GM18867 (cell line): ENCODE results near the gene RPS6KA2.
A peak's percentile ranks its signal among the peaks of the same experiment; 100 is the strongest.
"Not testable (repeated sequence)": the region's sequence is repeated elsewhere in the genome, so short reads cannot be mapped to it uniquely, and the experiment has no call there.

Experiments
- ATAC-seq: cut with Tn5 transposase; IDR thresholded peaks from one replicate; pipeline ENCODE4 v1.9.1; 2021; ENCODE audit warnings: mild to moderate bottlenecking, moderate library complexity; ENCODE audit not compliant: unreplicated experiment

The RPS6KA2 gene

GRCh38 chr6:166558156-166559005, 68.7 kb downstream of the RPS6KA2 start:
- no peak for ATAC-seq

DNA sequence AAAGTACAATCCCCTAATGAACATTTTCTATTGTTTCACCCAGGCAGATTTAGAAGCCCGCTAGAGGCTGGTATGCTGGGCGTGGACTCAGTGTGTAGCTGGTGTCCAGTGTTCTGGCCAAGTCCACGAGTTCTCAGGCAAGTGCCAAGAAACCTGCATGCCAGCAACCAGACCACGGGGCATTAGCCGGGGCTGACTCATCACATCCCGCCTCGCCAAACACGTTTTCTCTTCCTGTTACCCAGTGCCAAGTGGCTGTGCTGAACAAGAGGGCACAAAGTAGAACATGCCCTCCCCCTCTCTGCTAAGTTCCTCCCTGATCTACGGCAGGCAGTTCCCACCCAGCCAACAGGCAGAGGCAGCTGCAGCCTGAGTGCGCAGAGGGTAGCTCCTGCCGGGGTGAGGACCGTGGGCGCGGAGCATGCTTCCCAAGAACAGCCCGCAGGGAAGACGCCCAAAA, 70.2 kb downstream of the RPS6KA2 start:
- ATAC-seq = no peak

GRCh38 chr6:166556336-166556735, 70.7 kb downstream of the RPS6KA2 start:
- no peak for ATAC-seq

GRCh38 chr6:166555086-166555485, 72.0 kb downstream of the RPS6KA2 start:
- ATAC-seq = no peak

GRCh38 chr6:166554316-166554715, 72.7 kb downstream of the RPS6KA2 start:
- no peak for ATAC-seq

GRCh38 chr6:166553563-166554271, 73.3 kb downstream of the RPS6KA2 start:
- no peak for ATAC-seq

- ATAC-seq = no peak
Observed at GRCh38 chr6:166552600-166552999, 74.5 kb downstream of the RPS6KA2 start.

- ATAC-seq = no peak
Observed at GRCh38 chr6:166551754-166552495, 75.1 kb downstream of the RPS6KA2 start.

DNA sequence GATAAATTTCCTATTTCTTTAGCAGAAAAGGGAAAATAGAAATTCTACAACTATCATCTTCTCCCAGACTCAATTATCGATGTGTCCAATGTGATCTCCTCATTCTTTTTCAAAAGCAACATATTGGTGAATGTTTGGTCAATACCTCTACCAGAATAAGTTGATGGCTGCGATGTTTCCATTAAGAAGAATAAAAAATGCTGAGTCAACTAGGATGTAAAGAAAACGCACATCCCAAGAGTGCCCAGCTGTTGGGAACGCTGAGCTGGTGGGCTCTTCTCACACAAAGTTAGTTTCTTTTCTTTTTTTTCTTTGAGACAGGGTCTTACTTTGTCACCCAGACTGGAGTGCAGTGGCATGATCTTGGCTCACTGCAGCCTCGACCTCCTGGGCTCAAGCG, 80.4 kb downstream of the RPS6KA2 start:
- ATAC-seq = no peak

GRCh38 chr6:166545156-166546034, 81.7 kb downstream of the RPS6KA2 start:
- no peak for ATAC-seq

DNA sequence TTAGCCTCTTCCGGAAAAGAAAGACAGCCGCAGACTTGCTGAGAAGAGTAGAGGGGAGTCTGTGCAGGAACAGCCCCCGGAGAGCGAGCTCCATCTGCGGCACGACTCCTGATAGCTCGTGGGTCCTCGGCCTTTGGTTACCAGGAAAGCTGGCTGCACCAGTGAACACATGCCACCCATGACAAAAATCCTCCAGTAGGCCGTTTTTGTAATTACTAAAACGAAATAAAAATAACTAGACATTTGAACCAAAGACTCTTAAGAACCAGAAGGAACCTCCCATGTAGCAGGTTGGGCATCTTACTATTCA, 82.8 kb downstream of the RPS6KA2 start:
- no peak for ATAC-seq

DNA sequence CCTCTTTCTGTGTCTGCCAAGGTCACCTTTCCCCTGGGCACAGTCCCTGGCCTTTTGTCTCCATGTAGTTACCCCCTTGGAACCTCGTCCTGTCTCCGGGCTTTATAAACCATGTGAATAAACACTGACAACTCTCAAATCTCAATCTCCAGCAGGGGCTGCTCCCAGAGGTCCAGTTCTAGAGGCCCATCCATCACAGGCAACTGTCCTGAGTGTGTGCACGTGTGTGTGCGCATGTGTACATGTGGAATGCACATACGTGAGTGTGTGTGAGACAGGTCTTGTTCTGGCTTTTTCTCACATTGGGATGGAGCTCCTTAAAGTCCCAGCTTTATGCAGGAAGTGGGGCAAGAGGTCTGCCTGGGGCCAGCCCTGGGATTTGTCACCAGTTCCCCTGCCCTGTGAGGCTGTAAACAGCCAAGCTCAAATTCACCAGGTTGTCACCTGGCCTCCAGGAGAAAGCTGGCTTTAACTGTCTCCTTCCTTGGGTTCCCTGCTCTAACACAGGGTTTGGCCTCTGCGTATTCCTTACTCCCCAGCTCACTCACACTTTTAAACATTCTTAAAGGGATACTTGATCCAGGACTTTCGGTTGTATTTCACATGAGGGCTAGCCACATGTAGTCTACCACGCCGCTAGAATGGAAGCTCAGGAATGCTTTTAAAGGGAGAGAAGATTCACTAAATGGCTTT, 83.3 kb downstream of the RPS6KA2 start:
- ATAC-seq = no peak

GRCh38 chr6:166542580-166542912, 84.5 kb downstream of the RPS6KA2 start:
- ATAC-seq = no peak

GRCh38 chr6:166541876-166542579, 85.0 kb downstream of the RPS6KA2 start:
- peak; percentile 42 for ATAC-seq

- peak; percentile 32 for ATAC-seq
Observed at GRCh38 chr6:166541366-166541765, 85.7 kb downstream of the RPS6KA2 start.

GRCh38 chr6:166540631-166541331, 86.3 kb downstream of the RPS6KA2 start:
- ATAC-seq = peak; percentile 98

DNA sequence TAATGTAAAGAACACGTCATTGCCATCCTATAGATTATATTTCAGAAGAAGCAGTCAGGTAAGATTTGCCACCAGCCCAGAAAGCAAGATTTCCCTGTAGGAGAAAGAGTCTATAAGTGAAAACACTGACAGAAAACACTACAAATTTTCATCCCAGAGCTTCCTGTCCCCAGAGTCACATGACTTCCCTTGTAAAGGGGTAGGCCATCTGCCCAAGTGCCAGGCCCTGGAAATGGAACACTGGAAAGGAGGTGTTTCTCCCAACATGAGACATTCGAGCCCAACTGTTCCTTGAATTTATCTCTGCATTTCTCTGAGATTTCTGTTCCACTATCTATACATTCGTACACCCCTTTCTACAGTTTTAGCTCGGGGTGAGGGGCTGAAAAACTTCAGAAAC, 87.5 kb downstream of the RPS6KA2 start:
- no peak for ATAC-seq

GRCh38 chr6:166539011-166539385, 88.1 kb downstream of the RPS6KA2 start:
- not testable (repeated sequence) for ATAC-seq
